ENCODE measurements around the gene CHSY1.
A peak's percentile ranks its signal among the peaks of the same experiment; 100 is the strongest.

CHSY1 gene

DNA sequence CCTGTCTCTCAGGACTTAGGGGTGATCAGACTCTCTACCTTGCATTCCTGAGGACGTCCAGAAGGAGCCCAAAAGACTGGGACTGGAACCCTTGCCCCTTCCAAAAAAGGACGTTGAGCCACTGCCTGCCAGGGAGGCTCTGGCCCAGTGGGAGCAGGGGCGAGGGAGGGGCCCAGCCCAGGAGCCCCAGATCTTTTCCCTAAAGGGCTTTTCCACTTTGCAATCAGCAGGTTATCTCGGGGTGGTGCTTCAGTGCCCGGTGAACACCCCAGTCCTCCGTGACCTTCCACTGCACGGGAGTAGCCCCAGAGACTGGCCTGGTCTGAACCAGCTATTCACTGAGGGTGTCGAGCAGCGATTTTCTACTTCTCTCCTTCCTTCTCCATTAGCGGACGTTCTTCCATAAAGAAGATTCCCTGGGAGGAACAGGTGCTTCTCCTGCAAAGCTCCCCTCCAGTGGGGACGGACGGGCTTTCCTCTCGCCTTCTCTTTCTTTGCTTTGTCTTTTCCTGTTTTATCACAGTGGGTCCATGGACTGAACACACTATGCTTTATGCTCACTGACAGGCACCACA lies 113.7 kb downstream of the CHSY1 start:
- H3K9me3 ChIP-seq: no peaks in the 10 kb centered on the region
- H3K4me3 ChIP-seq (ENCODE audit: low read depth in 1 of 2, low read length in 1 of 2): peak overlapping the region in 1 of 2 experiments; percentile 38
- H3K27ac ChIP-seq: peak overlapping the region; percentile 98
- H3K4me1 ChIP-seq (ENCODE audit: control insufficient read depth in 1 of 2, insufficient read depth in 1 of 2, low read depth in 1 of 2, low read length in 1 of 2): peaks cover 38 to 42% of the 10 kb centered on the region in 2 experiments
- TF ChIP-seq, protein P1, sequence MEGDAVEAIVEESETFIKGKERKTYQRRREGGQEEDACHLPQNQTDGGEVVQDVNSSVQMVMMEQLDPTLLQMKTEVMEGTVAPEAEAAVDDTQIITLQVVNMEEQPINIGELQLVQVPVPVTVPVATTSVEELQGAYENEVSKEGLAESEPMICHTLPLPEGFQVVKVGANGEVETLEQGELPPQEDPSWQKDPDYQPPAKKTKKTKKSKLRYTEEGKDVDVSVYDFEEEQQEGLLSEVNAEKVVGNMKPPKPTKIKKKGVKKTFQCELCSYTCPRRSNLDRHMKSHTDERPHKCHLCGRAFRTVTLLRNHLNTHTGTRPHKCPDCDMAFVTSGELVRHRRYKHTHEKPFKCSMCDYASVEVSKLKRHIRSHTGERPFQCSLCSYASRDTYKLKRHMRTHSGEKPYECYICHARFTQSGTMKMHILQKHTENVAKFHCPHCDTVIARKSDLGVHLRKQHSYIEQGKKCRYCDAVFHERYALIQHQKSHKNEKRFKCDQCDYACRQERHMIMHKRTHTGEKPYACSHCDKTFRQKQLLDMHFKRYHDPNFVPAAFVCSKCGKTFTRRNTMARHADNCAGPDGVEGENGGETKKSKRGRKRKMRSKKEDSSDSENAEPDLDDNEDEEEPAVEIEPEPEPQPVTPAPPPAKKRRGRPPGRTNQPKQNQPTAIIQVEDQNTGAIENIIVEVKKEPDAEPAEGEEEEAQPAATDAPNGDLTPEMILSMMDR (IDR thresholded peaks at IDR 0.05): no peak
- no peaks in the 10 kb centered on the region for H3K27me3 ChIP-seq
- H3K36me3 ChIP-seq: no peaks in the 10 kb centered on the region

DNA sequence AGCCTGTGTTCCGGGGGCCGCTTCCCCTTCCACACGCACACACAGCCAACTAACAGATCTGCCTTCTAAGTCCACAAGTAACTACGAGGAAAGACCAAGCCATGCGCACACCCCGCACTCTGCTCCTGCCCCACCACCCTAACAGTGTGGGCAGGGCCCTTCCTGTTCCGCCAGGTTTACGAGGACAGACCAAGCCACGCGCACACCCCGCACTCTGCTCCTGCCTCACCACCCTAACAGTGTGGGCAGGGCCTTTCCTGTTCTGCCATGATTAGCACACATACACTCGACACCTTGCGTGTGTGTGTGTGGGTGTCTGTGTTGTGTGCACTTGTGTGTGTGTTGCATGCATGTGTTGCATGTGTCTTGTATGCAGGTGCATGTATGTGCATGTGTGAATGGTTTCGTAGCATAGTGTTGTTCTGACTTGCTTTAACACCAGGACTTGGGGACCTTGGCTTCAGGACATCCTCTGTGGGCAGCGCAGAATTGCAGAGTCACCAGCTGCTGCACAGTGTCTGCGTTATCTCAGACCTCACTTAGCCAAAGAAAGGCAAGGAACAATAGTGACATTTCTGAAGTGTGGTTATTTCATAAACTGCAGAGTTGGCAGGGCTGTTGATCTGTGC lies 114.4 kb downstream of the CHSY1 start:
- Histone ChIP-seq H3K27ac (peak overlapping the region; percentile 98), H3K27me3 (no peaks in the 10 kb centered on the region), H3K4me3 (ENCODE audit: low read depth in 1 of 2, low read length in 1 of 2) (peak overlapping the region; percentile 32 to 38), H3K4me1 (ENCODE audit: control insufficient read depth in 1 of 2, insufficient read depth in 1 of 2, low read depth in 1 of 2, low read length in 1 of 2) (peaks cover 38 to 42% of the 10 kb centered on the region in 2 experiments), H3K36me3 (no peaks in the 10 kb centered on the region), H3K9me3 (no peaks in the 10 kb centered on the region)
- TF ChIP-seq, protein P1 (IDR thresholded peaks at IDR 0.05): peak; percentile 49

DNA sequence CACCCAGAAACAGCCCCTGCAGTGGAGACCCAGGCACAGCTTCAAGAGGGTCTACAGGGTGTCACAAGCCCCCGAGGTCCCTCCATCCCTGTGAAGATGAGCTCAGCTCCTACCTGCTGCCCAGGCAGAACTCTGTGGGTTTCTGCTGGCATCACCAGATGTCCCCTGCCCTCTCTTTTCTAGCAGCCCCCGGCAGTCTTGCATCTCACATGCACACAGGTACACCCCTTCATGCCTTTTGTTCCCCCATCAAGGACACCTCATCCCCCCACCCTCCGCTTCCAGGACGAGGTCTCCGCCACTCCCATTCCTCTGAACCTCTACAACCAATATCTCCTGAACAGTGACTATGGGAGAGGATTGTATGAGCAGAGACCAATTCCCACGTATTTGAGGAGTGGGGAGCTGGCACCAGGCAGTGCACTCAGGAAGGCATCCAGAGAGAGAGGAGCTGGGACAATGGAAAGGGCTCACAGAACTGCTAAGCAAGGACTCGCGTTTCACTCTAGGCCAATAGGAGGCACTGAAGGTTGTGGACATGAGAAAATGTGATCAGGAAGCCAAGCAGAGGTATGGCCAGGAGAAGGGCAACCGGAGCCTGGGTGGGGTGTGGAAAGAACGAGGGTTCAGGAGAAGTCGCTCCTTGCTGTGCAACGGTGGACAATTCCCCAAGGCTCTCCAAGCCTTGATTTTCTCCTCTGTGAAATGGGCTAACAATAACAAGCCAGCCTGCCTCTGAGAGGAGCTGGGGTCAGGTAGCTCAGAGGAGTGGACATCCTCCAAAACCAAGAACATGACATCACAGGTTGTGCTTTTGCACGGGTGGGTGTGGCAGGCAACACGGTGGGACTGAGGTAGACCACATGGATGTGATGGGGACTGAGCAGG lies 115.2 kb downstream of the CHSY1 start:
- H3K36me3 ChIP-seq: no peaks in the 10 kb centered on the region
- peaks cover 38 to 42% of the 10 kb centered on the region in 2 experiments for H3K4me1 ChIP-seq (ENCODE audit: control insufficient read depth in 1 of 2, insufficient read depth in 1 of 2, low read depth in 1 of 2, low read length in 1 of 2)
- no peaks in the 10 kb centered on the region for H3K9me3 ChIP-seq
- no peaks in the 10 kb centered on the region for H3K27me3 ChIP-seq
- TF ChIP-seq, protein P1 (IDR thresholded peaks at IDR 0.05): no peak
- peak overlapping the region; percentile 98 for H3K27ac ChIP-seq
- peak overlapping the region; percentile 32 to 38 for H3K4me3 ChIP-seq (ENCODE audit: low read depth in 1 of 2, low read length in 1 of 2)

DNA sequence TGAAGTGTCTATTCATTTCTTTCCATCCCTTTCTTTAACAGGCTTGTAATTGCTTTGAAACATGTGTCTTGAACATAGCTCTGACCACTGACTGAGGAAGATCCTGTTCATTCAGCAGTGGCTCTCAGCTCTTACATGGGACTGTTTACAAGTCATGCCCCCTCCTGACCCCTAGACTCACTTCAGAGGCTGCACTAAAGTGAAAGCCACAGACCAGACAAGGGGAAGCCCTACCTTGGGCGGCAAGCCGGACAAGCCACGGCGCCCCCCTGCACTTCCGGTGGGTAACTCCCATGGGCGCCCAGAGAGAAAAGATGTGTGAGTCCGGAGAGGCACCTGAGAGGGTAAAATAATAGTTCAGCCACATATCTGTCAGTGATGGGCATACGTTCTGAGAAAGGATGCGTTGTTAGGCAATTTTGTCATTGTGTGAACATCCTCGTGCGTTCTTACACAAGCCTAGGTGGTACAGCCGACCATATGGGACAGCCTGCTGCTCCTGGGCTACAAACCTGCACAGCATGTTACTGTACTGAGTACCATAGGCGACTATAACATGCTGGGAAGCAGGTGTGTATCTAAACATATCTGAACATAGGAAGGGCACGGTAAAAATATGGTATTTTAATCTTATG lies 116.2 kb downstream of the CHSY1 start:
- peaks cover 41 to 48% of the 10 kb centered on the region in 2 experiments for H3K4me1 ChIP-seq (ENCODE audit: control insufficient read depth in 1 of 2, insufficient read depth in 1 of 2, low read depth in 1 of 2, low read length in 1 of 2)

DNA sequence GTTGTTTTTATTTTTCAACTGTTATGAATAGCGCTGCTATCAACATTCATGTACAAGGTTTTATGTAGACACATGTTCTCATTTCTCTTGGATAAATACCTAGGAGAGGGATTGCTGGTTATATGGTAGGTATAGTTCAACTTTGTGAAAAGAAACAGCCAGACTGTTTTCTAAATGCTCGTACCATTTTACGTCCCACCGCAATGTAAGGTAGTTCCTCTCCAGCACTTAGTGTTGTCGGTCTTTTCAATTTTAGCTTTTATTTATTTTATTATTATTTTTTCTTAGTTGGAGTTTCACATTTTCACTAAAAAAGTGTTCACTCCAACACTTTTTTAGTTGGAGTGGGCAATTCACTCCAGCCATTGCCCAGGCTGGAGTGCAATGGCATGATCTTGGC lies 117.1 kb downstream of the CHSY1 start:
- Histone ChIP-seq H3K9me3 (no peaks in the 10 kb centered on the region), H3K4me3 (ENCODE audit: low read depth in 1 of 2, low read length in 1 of 2) (no peak overlapping the region), H3K27ac (peak overlapping the region; percentile 98), H3K27me3 (no peaks in the 10 kb centered on the region), H3K36me3 (no peaks in the 10 kb centered on the region), H3K4me1 (ENCODE audit: control insufficient read depth in 1 of 2, insufficient read depth in 1 of 2, low read depth in 1 of 2, low read length in 1 of 2) (peaks cover 41 to 48% of the 10 kb centered on the region in 2 experiments)
- TF ChIP-seq, protein P1 (IDR thresholded peaks at IDR 0.05): no peak

More for the DNA sequence above, 116.2 kb downstream of the CHSY1 start:
- TF ChIP-seq, protein P1 (IDR thresholded peaks at IDR 0.05): no peak
- H3K27me3 ChIP-seq: no peaks in the 10 kb centered on the region
- H3K4me3 ChIP-seq (ENCODE audit: low read depth in 1 of 2, low read length in 1 of 2): peak overlapping the region; percentile 25 to 30
- peak overlapping the region; percentile 98 for H3K27ac ChIP-seq
- H3K36me3 ChIP-seq: no peaks in the 10 kb centered on the region
- no peaks in the 10 kb centered on the region for H3K9me3 ChIP-seq

Data from neutrophil (primary cell).